AG09309 (cell line): Measurements from ENCODE around the gene NKTR.
"Not testable (repeated sequence)": the region's sequence is repeated elsewhere in the genome, so short reads cannot be mapped to it uniquely, and the experiment has no call there.

Source experiments
- DNase-seq: peaks from one replicate; pipeline ENCODE4 v3.0.0-alpha.2; 2010; ENCODE audit warnings: low read depth
- H3K4me3 ChIP-seq: 2 replicates; pipeline ENCODE4 v1.5.1; 2011; ENCODE audit warnings: mild to moderate bottlenecking, low read depth, low read length, moderate library complexity; ENCODE audit not compliant: control insufficient read depth
- TF ChIP-seq, protein P1 (sequence below): IDR thresholded peaks from 2 replicates; pipeline ENCODE4 v1.5.1; 2011; ENCODE audit warnings: mild to moderate bottlenecking, low read depth, low read length, inconsistent platforms; ENCODE audit not compliant: insufficient read depth, control insufficient read depth; ENCODE audit errors: missing control alignments

The NKTR gene

DNA sequence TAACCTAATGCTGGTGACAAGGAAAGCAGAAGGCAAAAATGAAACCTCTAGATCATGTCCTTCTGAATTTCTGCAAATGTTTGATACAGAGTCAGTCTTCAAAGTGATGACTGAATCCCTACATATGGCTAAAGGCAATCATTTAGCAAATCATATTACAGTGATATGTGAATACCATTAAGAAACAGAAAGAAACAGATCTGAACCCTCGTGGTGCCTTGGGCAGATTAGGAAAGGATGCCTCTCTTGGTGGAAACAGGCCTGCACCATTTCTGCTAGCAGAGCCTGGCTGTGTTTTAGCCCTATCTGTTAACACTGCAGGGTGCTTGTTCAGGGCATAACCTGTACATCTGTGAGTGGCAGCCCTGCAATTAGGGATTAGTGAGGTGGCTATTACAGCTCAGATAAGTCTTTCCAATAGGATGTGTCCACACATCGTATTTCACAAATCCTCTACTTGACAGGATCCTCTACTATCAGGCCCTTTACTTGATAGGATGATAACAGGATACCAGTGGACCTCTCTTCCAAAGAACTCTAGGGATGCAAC lies 30.8 kb upstream of the NKTR start:
- DNase-seq = no peak
- no peak overlapping the region for H3K4me3 ChIP-seq
- TF ChIP-seq, protein P1, sequence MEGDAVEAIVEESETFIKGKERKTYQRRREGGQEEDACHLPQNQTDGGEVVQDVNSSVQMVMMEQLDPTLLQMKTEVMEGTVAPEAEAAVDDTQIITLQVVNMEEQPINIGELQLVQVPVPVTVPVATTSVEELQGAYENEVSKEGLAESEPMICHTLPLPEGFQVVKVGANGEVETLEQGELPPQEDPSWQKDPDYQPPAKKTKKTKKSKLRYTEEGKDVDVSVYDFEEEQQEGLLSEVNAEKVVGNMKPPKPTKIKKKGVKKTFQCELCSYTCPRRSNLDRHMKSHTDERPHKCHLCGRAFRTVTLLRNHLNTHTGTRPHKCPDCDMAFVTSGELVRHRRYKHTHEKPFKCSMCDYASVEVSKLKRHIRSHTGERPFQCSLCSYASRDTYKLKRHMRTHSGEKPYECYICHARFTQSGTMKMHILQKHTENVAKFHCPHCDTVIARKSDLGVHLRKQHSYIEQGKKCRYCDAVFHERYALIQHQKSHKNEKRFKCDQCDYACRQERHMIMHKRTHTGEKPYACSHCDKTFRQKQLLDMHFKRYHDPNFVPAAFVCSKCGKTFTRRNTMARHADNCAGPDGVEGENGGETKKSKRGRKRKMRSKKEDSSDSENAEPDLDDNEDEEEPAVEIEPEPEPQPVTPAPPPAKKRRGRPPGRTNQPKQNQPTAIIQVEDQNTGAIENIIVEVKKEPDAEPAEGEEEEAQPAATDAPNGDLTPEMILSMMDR = no peak

DNA sequence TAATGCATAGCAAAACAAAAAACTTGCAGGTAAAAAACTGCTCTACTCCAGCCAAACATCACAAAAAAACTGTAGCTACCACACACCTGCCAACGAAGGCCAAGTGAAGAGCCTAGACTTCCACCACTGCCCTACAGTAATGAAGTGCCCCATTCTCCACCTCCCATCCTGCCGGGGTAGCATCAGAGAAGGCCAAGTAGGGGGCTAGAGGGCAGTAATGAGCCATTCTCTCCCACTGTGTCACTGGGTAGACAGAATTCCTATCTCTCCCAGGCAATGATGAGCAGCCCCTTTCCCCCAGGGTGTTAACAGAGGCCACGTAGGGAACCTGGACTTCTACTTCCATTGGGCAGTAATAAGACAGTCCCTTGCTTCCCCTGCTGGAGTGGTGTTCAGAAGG lies 28.2 kb upstream of the NKTR start:
- DNase-seq = no peak
- H3K4me3 ChIP-seq = no peak overlapping the region
- TF ChIP-seq, protein P1 = peak; percentile 58

DNA sequence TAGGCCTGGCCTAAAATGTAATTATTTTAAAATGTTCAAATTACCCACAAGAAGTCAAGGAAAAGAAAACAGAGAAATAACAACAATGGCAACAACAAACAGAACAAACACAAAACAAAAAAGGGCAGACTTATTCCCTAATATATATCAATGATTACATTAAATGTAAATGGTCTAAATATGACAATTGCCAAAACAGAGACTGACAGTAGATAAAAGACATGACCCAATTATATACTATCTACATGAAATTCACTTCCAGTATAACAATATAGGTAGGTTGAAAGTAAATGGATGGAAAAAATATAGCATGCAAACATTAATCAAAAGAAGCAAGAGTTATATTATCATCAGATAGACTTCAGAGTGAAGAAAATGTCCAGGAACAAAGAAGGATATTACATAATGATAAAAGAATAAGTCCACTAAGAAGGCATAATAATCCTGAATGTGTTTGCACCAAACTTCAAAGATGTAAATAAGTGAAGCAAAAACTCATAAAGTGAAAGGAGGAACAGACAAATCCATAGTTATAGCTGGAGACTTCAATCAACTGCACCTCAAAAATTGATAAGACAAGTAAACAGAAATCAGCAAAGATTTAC lies 25.2 kb upstream of the NKTR start:
- TF ChIP-seq, protein P1 = no peak
- no peak overlapping the region for H3K4me3 ChIP-seq
- DNase-seq = no peak

DNA sequence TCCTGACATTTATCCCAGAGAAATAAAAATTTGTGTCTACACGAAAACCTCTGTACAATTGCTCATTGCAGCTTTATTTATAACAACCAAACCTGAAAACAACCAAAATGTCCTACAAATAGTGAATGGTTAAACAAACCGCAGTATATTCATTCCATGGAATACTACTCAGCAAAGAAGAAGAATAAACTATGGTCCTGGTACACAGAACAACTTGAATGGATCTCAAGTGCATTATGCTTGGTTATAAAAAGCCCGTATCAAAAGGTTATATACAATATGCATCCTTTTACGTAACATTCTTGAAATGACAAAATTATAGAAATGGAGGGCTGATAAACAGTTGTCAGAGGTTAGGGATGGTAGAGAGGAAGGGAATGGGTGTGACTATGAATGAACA lies 22.4 kb upstream of the NKTR start:
- TF ChIP-seq, protein P1 = no peak
- H3K4me3 ChIP-seq = no peak overlapping the region
- no peak for DNase-seq

DNA sequence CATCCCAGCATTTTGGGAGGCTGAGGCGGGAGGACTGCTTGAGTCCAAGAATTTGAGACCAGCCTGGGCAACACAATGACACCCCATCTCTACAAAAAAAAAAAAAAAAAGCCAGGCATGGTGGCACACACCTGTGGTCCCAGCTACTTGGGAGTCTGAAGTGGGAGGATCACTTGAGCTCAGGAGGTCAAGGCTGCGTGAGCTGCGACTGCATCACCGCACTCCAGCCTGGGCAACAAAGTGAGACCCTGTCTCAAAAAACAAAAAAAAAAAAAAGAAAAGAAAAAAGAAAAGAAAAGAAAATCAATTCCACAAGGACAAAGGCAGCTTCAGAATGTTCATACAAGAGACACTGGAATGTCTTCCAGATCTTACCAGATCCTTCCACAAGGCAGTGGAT lies 21.1 kb upstream of the NKTR start:
- not testable (repeated sequence) for DNase-seq, H3K4me3 ChIP-seq

DNA sequence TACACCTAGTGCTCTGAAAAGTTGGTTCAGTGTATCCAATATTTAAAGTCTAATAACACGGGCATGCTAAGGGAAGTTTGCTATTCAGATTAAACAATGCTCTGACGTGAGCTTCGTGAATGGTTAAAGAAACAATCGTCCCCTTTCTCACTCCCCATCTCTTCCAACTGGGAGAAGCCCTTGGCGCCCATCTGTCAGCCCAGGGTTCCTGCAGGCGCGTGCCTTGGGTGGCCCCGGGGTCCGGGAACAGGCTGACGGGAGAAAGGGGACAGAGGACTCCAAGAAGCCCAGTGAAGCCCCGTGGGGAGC lies 19.1 kb upstream of the NKTR start:
- TF ChIP-seq, protein P1 = no peak
- DNase-seq = no peak
- peak overlapping the region; percentile 56 for H3K4me3 ChIP-seq

DNA sequence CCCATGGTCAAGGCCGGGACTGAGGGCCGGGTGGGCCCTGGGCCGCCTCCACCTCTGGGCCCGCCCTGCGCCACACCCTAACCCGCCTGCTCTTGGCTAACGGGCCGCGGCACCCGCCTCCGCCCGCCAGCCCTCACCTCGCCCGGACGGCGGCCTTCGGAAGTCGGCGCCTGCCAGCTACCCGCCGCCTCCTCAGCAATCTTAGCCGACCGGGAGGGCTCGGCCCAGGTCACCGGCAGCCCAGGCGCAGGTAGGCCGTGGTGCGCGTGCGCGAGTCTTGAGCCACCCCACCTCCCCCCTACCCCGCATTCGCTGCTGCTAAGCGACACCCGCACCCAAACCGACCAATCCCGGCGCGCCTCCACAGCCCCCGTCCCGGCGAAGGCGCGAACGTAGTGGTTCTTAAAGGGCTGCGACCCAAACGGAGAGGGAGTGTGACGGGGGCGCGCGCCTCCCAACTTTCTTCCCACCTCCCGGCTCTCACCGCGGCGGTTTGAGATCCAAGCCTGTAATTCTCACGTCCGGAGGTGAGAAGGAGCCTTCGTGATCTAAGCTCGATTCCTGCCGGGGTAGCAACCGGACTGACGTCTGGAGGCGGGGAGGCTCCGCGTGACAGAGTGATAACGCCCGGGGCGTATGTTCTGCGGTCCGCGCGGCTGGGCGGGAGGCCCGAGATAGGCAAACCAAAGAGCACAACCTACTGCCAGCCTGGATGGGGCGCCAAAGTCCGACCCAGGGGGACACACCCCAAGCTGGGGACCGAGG lies 18.6 kb upstream of the NKTR start, which contains the start of gene SEC22C:
SEC22C (minus strand) TSS at position 259 of the 765 bp plus-strand sequence. CDS start 12,921 bp downstream, outside the sequence.
- H3K4me3 ChIP-seq = peak within 1 kb of the TSS; percentile 56
- peak; percentile 45 for DNase-seq
- TF ChIP-seq, protein P1 = peak; percentile 29
